HG03064 (cell line): Measurements from ENCODE around the gene XPC.
"Not testable (repeated sequence)": the region's sequence is repeated elsewhere in the genome, so short reads cannot be mapped to it uniquely, and the experiment has no call there.

Experiments
- ATAC-seq: cut with Tn5 transposase; IDR thresholded peaks from one replicate; pipeline ENCODE4 v1.9.1; 2021; ENCODE audit warnings: low read depth; ENCODE audit not compliant: unreplicated experiment

The XPC gene

DNA sequence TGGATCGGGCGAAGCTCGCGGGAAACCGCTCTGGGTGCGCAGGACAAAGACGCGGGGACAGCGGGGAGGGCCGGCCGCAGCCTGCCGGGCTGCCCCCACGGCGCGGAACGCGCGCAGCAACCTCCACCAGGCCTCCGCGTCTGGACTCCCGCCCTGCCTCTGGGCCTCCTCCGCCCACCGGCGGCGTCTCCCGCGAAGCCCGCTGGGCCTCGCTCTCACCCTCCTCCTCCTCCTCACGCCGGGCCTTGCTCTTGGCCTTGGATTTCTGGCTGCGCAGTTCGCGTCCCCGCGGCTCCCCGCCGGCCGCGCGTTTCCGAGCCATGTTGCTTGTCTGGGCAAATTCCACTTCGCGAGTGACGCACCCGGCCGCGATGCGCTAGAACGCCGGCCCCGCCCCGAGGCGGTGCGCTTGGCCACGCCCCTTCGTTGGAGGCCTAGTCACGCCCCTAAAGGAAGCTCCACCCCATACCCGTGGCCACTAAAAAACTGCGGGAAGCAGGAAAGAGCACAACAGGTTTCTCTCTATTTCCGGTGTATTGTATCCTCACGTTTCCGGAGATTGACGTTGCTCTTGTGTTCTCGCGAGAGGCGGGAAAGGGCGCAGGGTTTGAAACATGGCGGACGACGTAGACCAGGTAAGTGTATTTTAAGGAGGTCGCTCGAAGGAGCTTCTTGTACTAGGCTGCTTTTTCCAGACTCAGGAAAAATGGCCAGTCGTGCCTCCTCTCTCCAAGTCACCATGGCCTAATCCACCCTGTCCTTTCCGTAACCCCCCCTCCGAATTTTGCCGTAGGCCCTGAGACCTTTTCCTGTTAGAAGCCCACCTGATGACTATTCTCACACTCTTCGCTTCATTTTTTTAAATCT is at the start of gene XPC, which contains the start of gene LSM3:
Gene XPC, minus strand, starts transcription at position 355 of the 867 bp plus-strand sequence. Its CDS starts 33 bp downstream, at position 322.
Gene LSM3, plus strand, starts transcription at position 571 of the 867 bp plus-strand sequence. Its CDS starts 44 bp downstream, at position 615.
- ATAC-seq = peak; percentile 90

- no peak for ATAC-seq
Measured at GRCh38 chr3:14227856-14228255, 49.5 kb upstream of the XPC start.

DNA sequence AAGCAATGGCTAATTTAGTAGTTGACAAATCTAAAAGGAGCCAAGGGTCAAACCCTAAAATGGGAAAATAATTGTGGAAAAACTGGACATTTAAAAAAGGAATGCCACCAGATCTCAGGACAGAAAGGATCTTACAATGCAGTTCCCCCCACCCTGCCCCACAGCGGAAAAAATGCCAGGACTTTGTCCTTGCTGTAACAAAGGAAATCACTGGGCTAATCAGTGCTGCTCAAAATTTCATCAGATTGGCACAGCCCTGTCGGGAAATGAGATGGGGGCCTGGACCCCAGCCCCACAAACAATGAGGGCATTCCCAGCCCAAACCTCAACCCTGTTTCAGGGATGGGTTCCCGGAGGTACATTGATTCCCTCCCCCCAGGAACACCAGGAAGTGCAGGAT is 48.0 kb upstream of the XPC start:
- not testable (repeated sequence) for ATAC-seq

DNA sequence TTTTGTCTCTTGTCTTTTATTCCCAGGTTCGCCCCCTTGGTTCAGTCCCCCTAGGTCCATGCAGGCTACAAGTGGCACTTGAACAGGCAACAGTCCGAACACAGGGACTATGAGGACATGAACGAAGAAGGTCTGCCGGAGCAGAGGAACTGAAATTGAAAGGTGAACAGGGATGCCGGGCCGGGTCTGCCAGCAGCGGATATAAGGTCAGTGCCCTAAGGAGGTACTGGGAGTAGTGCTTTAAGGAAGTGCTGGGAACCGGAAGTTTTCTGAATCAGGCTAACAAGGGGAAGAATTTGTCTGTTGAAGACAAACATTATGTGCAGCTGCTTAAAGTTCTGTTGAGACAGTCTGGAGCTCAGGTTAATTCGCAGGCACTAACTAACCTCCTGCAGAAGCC is 47.0 kb upstream of the XPC start:
- no peak for ATAC-seq

GRCh38 chr3:14224895-14225294 is 46.5 kb upstream of the XPC start:
- no peak for ATAC-seq

GRCh38 chr3:14223595-14223994 is 45.2 kb upstream of the XPC start:
- no peak for ATAC-seq

DNA sequence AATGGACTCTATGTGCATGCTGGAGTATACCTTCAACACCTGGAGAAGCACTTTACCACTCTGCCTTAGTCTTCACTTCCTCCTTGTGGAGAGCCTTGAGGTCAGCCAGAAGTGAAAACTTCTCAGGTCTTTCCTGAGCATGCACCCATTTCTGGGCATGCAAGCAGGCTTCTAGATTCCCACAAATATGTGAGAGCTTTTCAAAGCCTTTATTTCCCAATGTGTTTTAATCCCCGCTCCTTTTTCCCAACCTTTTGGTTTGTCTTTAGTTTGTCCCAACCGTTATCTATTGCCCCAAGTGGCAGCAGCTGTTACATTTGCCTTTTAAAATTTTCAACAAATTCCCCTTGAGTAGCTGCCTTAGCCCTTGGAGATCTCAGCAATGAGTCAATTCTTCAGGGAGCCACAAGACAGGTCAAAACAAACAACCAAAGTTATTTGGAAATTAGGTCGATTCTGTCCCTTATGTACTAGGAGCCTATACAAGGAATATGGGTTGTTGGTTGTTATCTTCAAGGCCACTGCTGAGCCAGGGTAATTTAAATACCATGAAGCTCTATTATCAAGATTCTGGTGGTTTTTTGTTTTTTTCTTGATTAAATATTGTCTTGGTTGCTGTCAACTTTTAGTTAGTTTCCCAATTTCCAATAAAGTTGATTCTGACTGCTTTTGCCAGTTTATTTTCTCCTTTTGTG is 44.6 kb upstream of the XPC start:
- ATAC-seq = no peak

- no peak for ATAC-seq
Measured at GRCh38 chr3:14222457-14222856, 44.1 kb upstream of the XPC start.

DNA sequence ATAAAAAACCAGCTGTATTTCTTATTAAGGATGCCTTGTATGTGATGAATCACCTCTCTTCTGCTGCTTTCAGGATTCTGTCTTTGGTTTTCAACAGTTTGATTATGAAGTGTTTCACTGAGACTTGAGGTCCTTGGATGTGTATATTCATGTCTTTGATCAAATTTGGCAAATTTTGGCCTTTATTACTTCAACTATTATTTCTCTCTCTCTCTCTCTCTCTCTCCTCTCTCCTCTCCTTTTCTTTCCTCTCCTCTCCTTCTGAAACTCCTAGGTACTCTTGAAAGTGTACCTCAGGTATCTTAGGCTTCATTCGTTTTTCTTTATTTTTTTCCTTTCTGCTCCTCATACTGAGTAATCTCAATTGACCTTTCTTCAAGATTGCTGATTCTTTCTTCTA is 43.5 kb upstream of the XPC start:
- no peak for ATAC-seq

- no peak for ATAC-seq
Measured at GRCh38 chr3:14220933-14221332, 42.5 kb upstream of the XPC start.

GRCh38 chr3:14218355-14218754 is 40.0 kb upstream of the XPC start:
- no peak for ATAC-seq

- ATAC-seq = no peak
Measured at GRCh38 chr3:14216257-14217048, 38.1 kb upstream of the XPC start.

GRCh38 chr3:14214764-14215163 is 36.4 kb upstream of the XPC start:
- no peak for ATAC-seq

GRCh38 chr3:14213066-14213774 is 34.8 kb upstream of the XPC start:
- no peak for ATAC-seq

DNA sequence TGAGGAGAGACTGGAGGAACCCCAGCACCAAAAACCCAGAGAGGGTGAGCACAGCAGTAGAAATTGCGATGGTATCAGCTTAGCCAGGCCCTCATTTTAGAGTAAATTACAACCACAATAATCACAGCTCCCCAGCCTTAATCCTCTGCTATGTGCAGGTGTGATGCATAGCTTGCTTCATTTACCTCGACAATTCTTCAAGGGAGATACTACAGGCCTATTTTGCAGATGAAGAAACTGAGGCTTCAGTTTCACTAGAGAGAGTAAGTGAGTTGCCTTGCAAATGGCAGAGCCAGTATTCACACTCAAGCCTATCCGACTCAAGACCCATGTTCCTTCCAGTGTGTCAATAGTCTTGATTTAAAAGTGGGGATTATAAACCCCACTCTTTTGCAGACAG is 33.6 kb upstream of the XPC start:
- ATAC-seq = no peak

DNA sequence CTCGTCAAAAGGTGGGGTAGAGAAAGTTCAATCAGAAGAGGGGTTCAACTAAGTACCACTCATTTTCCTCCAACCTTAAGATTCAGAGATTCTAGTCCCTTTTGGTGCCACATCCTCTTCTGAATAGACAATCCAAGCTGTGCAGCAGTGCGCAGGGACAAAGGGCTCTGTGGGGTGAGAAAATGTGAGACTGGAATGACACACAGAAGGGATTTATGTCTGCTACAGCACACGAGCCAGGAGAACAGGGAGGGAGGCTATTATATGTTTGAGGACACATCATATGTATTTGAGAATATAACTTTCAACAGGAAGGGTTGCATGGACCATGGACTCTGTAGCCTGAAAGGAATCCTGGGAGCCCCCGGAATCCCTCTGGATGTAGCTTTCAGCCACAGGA is 33.2 kb upstream of the XPC start:
- ATAC-seq = no peak

- no peak for ATAC-seq
Measured at GRCh38 chr3:14210843-14211594, 32.6 kb upstream of the XPC start.

- ATAC-seq = no peak
Measured at GRCh38 chr3:14210290-14210688, 31.9 kb upstream of the XPC start.

DNA sequence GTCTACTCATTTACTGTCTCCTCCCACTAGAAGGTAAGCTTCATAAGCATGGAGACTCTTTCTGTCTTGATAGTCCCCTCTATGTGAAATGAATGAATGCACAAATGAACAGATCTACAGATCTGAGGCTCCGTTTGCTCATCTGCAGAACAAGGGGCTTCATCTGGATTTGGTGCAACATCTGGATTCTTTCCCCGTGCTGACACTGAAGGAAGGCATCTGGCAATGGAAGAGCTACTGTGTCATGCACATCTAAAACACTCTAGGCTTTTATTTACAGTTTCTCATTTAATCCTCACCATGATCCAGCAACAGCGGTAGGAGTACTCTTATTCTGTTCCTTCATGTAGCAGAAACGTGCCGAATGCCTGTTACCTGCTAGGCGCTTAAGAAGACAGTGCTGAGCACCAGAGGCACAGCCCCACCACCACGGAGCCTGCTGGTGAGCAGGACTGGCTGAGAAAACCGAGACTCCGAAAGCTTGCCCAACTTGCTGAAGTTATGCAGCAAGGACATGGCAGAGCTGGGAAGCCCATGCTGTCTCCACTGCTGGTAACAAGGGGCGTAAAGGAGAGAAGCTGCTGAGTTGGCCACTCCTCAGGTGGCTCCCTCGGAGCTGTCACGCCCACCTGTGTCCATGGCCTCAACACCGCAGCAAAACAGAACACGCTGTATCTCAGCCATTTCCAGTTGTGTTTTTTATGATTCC is 31.3 kb upstream of the XPC start:
- no peak for ATAC-seq
